HK-2 (cell line): ENCODE results near the gene APOF.
A peak's percentile ranks its signal among the peaks of the same experiment; 100 is the strongest.
"Not testable (repeated sequence)": the region's sequence is repeated elsewhere in the genome, so short reads cannot be mapped to it uniquely, and the experiment has no call there.

Experiments
- DNase-seq: peaks from one replicate; pipeline ENCODE4 v3.0.0-alpha.2; 2018; ENCODE audit not compliant: unreplicated experiment

Gene APOF

GRCh38 chr12:56332512-56333196 lies 30.0 kb downstream of the APOF start:
- DNase-seq, result no peak

- no peak for DNase-seq
These were observed 31.6 kb downstream of the APOF start for GRCh38 chr12:56330936-56331490.

GRCh38 chr12:56326533-56326932 lies 36.1 kb downstream of the APOF start:
- DNase-seq, result no peak

GRCh38 chr12:56326126-56326525 lies 36.5 kb downstream of the APOF start:
- DNase-seq, result no peak

- DNase-seq, result no peak
These were observed 38.5 kb downstream of the APOF start for GRCh38 chr12:56324206-56324605.

- DNase-seq, result not testable (repeated sequence)
These were observed 41.0 kb downstream of the APOF start for GRCh38 chr12:56321610-56322009.

GRCh38 chr12:56321027-56321426 lies 41.6 kb downstream of the APOF start:
- DNase-seq, result no peak

- no peak for DNase-seq
These were observed 45.0 kb downstream of the APOF start for GRCh38 chr12:56317675-56318074.

- peak; percentile 99 for DNase-seq
These were observed 46.8 kb downstream of the APOF start, which contains the start of gene CNPY2 for GRCh38 chr12:56315622-56316473. Gene CNPY2, minus strand, starts transcription at chr12:56315988. Its CDS starts 771 bp downstream, at chr12:56315217.

- no peak for DNase-seq
These were observed 47.4 kb downstream of the APOF start for GRCh38 chr12:56315249-56315621.

- DNase-seq, result no peak
These were observed 51.7 kb downstream of the APOF start for GRCh38 chr12:56311003-56311402.
